MM.1S (cell line): ENCODE measurements around the gene CXCR5.

ENCODE experiments used
- DNase-seq: peaks from one replicate; pipeline ENCODE4 v3.0.0-alpha.2; 2015
- H2AFZ ChIP-seq: fragments of 300-600 bp; sonication (generic); 2 replicates; pipeline ENCODE4 v1.6.0; 2016; ENCODE audit warnings: antibody characterized with exemption, low read length
- H3F3A ChIP-seq: fragments of 300-600 bp; sonication (generic); 2 replicates; pipeline ENCODE4 v1.6.1; 2016; ENCODE audit warnings: mild to moderate bottlenecking, antibody characterized with exemption, low read length, moderate library complexity, mixed read lengths; ENCODE audit not compliant: insufficient read depth
- H3K27ac ChIP-seq: fragments of 300-600 bp; sonication (generic); 2 replicates; pipeline ENCODE4 v1.5.1; 2016; ENCODE audit warnings: mild to moderate bottlenecking, low read length
- H3K27me3 ChIP-seq: fragments of 300-600 bp; sonication (generic); replicated peaks from 2 replicates; pipeline ENCODE4 v1.6.0; 2016; ENCODE audit warnings: low read length; ENCODE audit not compliant: insufficient read depth
- H3K36me3 ChIP-seq: fragments of 300-600 bp; sonication (generic); replicated peaks from 2 replicates; pipeline ENCODE4 v1.6.1; 2016; ENCODE audit warnings: mild to moderate bottlenecking, low read length, mixed read lengths; ENCODE audit not compliant: insufficient read depth
- H3K4me1 ChIP-seq: fragments of 300-600 bp; sonication (generic); 2 replicates; pipeline ENCODE4 v1.6.1; 2016; ENCODE audit warnings: low read length, mixed read lengths
- H3K4me2 ChIP-seq: fragments of 300-600 bp; sonication (generic); 2 replicates; pipeline ENCODE4 v1.6.0; 2016; ENCODE audit warnings: low read depth, low read length
- H3K4me3 ChIP-seq: fragments of 300-600 bp; sonication (generic); 2 replicates; pipeline ENCODE4 v1.5.1; 2016; ENCODE audit warnings: low read length, mixed read lengths
- H3K79me2 ChIP-seq: fragments of 300-600 bp; sonication (generic); 2 replicates; pipeline ENCODE4 v1.6.1; 2016; ENCODE audit warnings: mixed run types, low read length, mixed read lengths
- H3K9ac ChIP-seq: fragments of 300-600 bp; sonication (generic); 2 replicates; pipeline ENCODE4 v1.6.1; 2016; ENCODE audit warnings: low read length, mixed read lengths
- H3K9me2 ChIP-seq: fragments of 300-600 bp; sonication (generic); replicated peaks from 2 replicates; pipeline ENCODE4 v1.6.1; 2016; ENCODE audit warnings: mild to moderate bottlenecking, low read length, mixed read lengths; ENCODE audit not compliant: insufficient read depth
- H3K9me3 ChIP-seq: fragments of 300-600 bp; sonication (generic); replicated peaks from 2 replicates; pipeline ENCODE4 v1.6.1; 2016; ENCODE audit warnings: mild to moderate bottlenecking, low read length, mixed read lengths; ENCODE audit not compliant: insufficient read depth
- H4K20me1 ChIP-seq: fragments of 300-600 bp; sonication (generic); 2 replicates; pipeline ENCODE4 v1.6.1; 2016; ENCODE audit warnings: mild to moderate bottlenecking, low read length, moderate library complexity, mixed read lengths; ENCODE audit not compliant: insufficient read depth
- CTCF ChIP-seq: fragments of 300-600 bp; sonication (generic); IDR thresholded peaks from 2 replicates; pipeline ENCODE4 v1.5.1; 2016; ENCODE audit warnings: antibody characterized with exemption, low read length, mixed read lengths
- EZH2 ChIP-seq: fragments of 300-600 bp; sonication (generic); optimal IDR thresholded peaks from 2 replicates; pipeline ENCODE3; 2017; ENCODE audit warnings: low read depth, mild to moderate bottlenecking, antibody characterized with exemption, low read length, mixed read lengths
- EZH2phosphoT487 ChIP-seq: fragments of 300-600 bp; sonication (generic); IDR thresholded peaks from 2 replicates; pipeline ENCODE4 v1.6.1; 2018; ENCODE audit warnings: antibody characterized with exemption, low read length

Gene CXCR5

GRCh38 chr11:118856314-118856713 is 27.4 kb upstream of the CXCR5 start:
- DNase-seq, result no peak
- H3K4me1 ChIP-seq, result peaks cover 12% of the 10 kb centered on the region
- no peaks in the 10 kb centered on the region for H4K20me1 ChIP-seq
- no peak overlapping the region for H2AFZ ChIP-seq
- H3K4me2 ChIP-seq, result no peak overlapping the region
- no peaks in the 10 kb centered on the region for H3K36me3 ChIP-seq
- no peak overlapping the region for H3K4me3 ChIP-seq
- H3K9me3 ChIP-seq, result no peaks in the 10 kb centered on the region
- no peak overlapping the region for H3K9ac ChIP-seq
- TF ChIP-seq EZH2phosphoT487, result no peak
- TF ChIP-seq EZH2, result no peak
- no peak for TF ChIP-seq CTCF
- peaks cover 12% of the 10 kb centered on the region; the same call in 1 of the 2 replicates for H3F3A ChIP-seq
- no peaks in the 10 kb centered on the region for H3K27me3 ChIP-seq
- no peaks in the 10 kb centered on the region for H3K79me2 ChIP-seq
- no peaks in the 10 kb centered on the region for H3K9me2 ChIP-seq
- H3K27ac ChIP-seq, result no peak overlapping the region

GRCh38 chr11:118857385-118857784 is 26.3 kb upstream of the CXCR5 start:
- no peaks in the 10 kb centered on the region for H3K9me2 ChIP-seq
- no peaks in the 10 kb centered on the region for H4K20me1 ChIP-seq
- no peak overlapping the region for H2AFZ ChIP-seq
- H3K9me3 ChIP-seq, result no peaks in the 10 kb centered on the region
- H3K36me3 ChIP-seq, result no peaks in the 10 kb centered on the region
- no peak overlapping the region for H3K27ac ChIP-seq
- H3K4me1 ChIP-seq, result peaks cover 2% of the 10 kb centered on the region
- H3F3A ChIP-seq, result peaks cover 2% of the 10 kb centered on the region; the same call in 1 of the 2 replicates
- H3K4me2 ChIP-seq, result no peak overlapping the region
- no peak overlapping the region for H3K9ac ChIP-seq
- no peaks in the 10 kb centered on the region for H3K27me3 ChIP-seq
- no peaks in the 10 kb centered on the region for H3K79me2 ChIP-seq
- DNase-seq, result no peak
- TF ChIP-seq EZH2phosphoT487 (no peak), EZH2 (no peak), CTCF (no peak)
- H3K4me3 ChIP-seq, result no peak overlapping the region

GRCh38 chr11:118859973-118860372 is 23.7 kb upstream of the CXCR5 start:
- Histone ChIP-seq H3K27ac (no peak overlapping the region), H3K36me3 (no peaks in the 10 kb centered on the region), H2AFZ (no peak overlapping the region), H3K4me2 (no peak overlapping the region), H3K4me1 (no peaks in the 10 kb centered on the region), H3K4me3 (no peak overlapping the region), H3K9me3 (no peaks in the 10 kb centered on the region), H3K79me2 (no peaks in the 10 kb centered on the region), H3K9ac (no peak overlapping the region), H3K27me3 (no peaks in the 10 kb centered on the region), H3F3A (no peaks in the 10 kb centered on the region), H3K9me2 (no peaks in the 10 kb centered on the region), H4K20me1 (no peaks in the 10 kb centered on the region)
- TF ChIP-seq EZH2 (no peak), CTCF (no peak), EZH2phosphoT487 (no peak)
- no peak for DNase-seq
